ENCODE results near the gene INTS3. TPM values are rescaled to one million over a fixed set of nuclear protein-coding genes. Genes with fewer than 3 reads are reported as not detected.
"Not testable (repeated sequence)": the region's sequence is repeated elsewhere in the genome, so short reads cannot be mapped to it uniquely, and the experiment has no call there.

Gene INTS3
- total RNA-seq, 1 donor from 2014 or later = 79.2 TPM

DNA sequence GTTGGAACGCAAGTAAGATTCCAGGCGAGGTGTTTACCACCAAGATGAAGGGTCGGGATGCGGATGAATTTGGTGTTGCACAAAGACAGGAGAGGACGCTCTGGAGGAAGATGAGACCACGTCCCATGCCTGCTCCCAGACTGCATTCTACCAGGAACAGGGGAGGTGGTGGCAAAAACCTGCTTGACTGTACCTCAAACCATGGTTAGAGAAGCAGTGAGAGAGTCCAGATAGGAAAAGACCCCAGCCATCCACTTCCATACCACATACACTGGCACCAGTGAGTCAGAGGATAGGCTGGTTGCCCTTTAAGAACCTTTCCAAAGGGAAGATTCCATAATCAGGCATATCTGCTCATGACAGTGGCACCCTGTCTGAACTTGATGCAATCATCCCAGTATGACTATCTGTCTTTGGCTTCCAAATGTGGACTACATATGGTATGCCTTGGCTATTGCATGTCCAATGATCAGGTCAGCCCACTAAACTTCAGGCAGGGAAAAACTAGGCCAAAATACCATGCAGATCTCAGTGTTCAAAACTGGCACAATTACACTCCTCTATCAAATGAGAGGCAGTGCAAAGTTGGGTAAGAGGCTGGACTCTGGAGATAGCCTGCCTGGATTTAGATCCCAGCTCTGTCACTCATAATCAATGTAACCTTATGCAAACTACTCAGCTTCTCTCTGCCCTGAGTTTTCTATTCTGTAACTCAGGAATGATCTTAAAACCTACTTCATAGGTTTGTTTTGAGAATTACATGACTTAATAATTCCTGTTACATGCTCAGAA lies 28.7 kb upstream of the INTS3 start:
- TF ChIP-seq, protein P1, sequence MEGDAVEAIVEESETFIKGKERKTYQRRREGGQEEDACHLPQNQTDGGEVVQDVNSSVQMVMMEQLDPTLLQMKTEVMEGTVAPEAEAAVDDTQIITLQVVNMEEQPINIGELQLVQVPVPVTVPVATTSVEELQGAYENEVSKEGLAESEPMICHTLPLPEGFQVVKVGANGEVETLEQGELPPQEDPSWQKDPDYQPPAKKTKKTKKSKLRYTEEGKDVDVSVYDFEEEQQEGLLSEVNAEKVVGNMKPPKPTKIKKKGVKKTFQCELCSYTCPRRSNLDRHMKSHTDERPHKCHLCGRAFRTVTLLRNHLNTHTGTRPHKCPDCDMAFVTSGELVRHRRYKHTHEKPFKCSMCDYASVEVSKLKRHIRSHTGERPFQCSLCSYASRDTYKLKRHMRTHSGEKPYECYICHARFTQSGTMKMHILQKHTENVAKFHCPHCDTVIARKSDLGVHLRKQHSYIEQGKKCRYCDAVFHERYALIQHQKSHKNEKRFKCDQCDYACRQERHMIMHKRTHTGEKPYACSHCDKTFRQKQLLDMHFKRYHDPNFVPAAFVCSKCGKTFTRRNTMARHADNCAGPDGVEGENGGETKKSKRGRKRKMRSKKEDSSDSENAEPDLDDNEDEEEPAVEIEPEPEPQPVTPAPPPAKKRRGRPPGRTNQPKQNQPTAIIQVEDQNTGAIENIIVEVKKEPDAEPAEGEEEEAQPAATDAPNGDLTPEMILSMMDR (conservative IDR thresholded peaks at IDR 0.05) = no peak
- DNase-seq (ENCODE audit: low read depth, low spot score) = no peak
- no peaks in the 10 kb centered on the region for H3K27me3 Mint-ChIP-seq (ENCODE audit: low read depth)
- no peak overlapping the region for H3K4me3 Mint-ChIP-seq
- H3K27ac Mint-ChIP-seq (ENCODE audit: unreplicated experiment) = no peak overlapping the region
- H3K4me1 Mint-ChIP-seq = peaks cover 10% of the 10 kb centered on the region
- no peaks in the 10 kb centered on the region for H3K36me3 Mint-ChIP-seq (ENCODE audit: low read depth)
- H3K9me3 Mint-ChIP-seq = no peaks in the 10 kb centered on the region

DNA sequence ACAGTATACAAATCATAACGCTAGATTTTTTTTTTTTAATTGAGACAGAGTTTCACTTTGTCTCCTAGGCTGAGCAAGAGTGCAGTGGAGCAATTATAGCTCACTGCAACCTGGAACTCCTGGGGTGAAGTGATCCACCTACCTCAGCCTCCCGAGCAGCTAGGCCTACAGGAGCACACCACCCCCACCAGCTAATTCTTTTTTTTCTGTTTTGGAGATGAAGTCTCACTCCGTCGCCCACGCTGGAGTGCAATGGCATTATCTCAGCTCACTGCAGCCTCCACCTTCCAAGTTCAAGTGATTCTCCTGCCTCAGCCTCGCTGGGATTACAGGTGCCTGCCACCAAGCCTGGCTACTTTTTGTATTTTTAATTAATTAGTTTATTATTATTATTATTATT lies 28.1 kb upstream of the INTS3 start:
- Mint-ChIP-seq H3K4me3 (no peak overlapping the region), H3K36me3 (ENCODE audit: low read depth) (no peaks in the 10 kb centered on the region), H3K4me1 (peaks cover 10% of the 10 kb centered on the region), H3K9me3 (no peaks in the 10 kb centered on the region), H3K27ac (ENCODE audit: unreplicated experiment) (no peak overlapping the region), H3K27me3 (ENCODE audit: low read depth) (no peaks in the 10 kb centered on the region)
- no peak for DNase-seq (ENCODE audit: low read depth, low spot score)
- TF ChIP-seq, protein P1 (conservative IDR thresholded peaks at IDR 0.05) = no peak

DNA sequence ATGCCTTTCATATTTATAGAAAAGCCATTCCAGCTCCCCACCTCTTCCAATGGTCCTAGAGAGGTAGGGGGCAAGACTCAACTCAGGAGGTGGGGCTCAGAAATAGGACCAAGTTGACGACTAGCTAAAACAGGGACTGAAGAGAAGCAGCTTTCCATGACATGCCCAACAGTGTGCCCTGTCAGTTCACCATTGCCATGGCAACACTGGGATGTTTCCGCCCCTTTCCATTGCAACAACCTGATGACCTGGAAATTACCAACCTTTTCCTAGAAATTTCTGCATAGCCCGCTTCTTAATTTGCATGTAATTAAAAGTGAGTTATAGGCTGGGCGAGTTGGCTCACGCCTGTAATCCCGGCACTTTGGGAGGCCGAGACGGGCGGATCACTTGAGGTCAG lies 22.4 kb upstream of the INTS3 start:
- Mint-ChIP-seq H3K27ac (ENCODE audit: unreplicated experiment) (no peak overlapping the region), H3K4me1 (no peaks in the 10 kb centered on the region), H3K9me3 (no peaks in the 10 kb centered on the region), H3K36me3 (ENCODE audit: low read depth) (no peaks in the 10 kb centered on the region), H3K27me3 (ENCODE audit: low read depth) (no peaks in the 10 kb centered on the region), H3K4me3 (no peak overlapping the region)
- TF ChIP-seq, protein P1 (conservative IDR thresholded peaks at IDR 0.05) = no peak
- no peak for DNase-seq (ENCODE audit: low read depth, low spot score)

DNA sequence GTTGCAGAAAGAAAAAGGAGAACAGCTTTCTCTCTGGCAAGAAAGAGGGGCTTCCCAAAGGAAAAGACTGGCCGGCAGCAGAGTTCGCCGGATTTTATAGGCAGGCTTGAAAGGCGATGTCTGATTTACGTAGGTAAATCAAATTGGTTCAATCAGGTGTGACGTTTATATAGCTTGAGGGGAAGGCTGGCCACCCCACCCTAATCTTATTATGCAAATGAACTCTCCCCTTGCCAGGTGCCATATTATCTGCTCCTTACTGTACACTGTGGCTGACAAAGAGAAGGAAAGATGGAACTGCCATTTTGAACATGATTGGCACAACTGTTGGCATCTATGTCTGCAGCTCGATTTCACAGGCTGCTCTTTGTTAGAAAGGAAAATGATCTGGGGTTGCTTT lies 16.8 kb upstream of the INTS3 start:
- Mint-ChIP-seq H3K27me3 (ENCODE audit: low read depth) (no peaks in the 10 kb centered on the region), H3K4me3 (no peak overlapping the region), H3K27ac (ENCODE audit: unreplicated experiment) (no peak overlapping the region), H3K36me3 (ENCODE audit: low read depth) (no peaks in the 10 kb centered on the region), H3K9me3 (no peaks in the 10 kb centered on the region), H3K4me1 (no peaks in the 10 kb centered on the region)
- TF ChIP-seq, protein P1 (conservative IDR thresholded peaks at IDR 0.05) = no peak
- no peak for DNase-seq (ENCODE audit: low read depth, low spot score)

DNA sequence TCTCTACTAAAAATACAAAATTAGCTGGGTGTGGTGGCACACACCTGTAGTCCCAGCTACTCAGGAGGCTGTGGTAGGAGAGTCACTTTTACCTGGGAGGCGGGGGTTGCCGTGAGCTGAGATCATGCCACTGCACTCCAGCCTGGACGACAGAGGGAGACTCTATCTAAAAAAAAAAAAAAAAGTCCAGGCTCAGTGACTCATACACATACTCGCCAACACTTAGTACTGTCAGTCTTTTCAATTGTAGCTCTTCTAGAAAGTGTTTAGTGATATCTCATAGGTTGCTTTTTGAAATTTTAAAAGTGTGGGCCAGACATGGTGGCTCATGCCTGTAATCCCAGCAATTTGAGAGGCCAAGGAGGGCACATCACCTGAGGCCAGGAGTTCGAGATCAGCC lies 11.6 kb upstream of the INTS3 start:
- H3K36me3 Mint-ChIP-seq (ENCODE audit: low read depth); H3K4me3 Mint-ChIP-seq; H3K27ac Mint-ChIP-seq (ENCODE audit: unreplicated experiment); H3K9me3 Mint-ChIP-seq; DNase-seq (ENCODE audit: low read depth, low spot score); H3K27me3 Mint-ChIP-seq (ENCODE audit: low read depth); H3K4me1 Mint-ChIP-seq: not testable (repeated sequence)

DNA sequence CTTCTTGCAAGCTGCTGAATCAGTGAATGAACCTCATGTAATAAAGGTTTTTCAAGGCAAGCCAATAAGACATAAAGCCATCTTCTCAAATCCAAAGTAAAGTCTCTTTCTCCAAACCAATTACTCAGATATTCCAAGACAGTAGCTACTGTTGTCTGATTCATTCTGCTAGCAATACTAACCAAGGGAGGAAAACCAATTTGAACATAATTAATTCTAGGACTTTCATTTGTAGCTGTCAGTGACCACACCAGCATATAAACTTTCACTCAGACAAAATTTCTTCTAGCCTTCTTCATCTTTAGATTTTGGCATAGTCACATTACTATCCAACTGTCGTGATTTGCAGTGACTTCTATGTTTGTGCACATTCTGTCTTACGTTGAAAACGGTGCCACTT lies 10.5 kb upstream of the INTS3 start:
- Mint-ChIP-seq H3K27ac (ENCODE audit: unreplicated experiment) (no peak overlapping the region), H3K4me1 (no peaks in the 10 kb centered on the region), H3K4me3 (no peak overlapping the region), H3K36me3 (ENCODE audit: low read depth) (no peaks in the 10 kb centered on the region), H3K27me3 (ENCODE audit: low read depth) (no peaks in the 10 kb centered on the region), H3K9me3 (no peaks in the 10 kb centered on the region)
- TF ChIP-seq, protein P1 (conservative IDR thresholded peaks at IDR 0.05) = no peak
- no peak for DNase-seq (ENCODE audit: low read depth, low spot score)
